ENCODE measurements around the gene MEGF11. TPM values are rescaled to one million over a fixed set of nuclear protein-coding genes. Genes with fewer than 3 reads are reported as not detected.
A peak's percentile ranks its signal among the peaks of the same experiment; 100 is the strongest.

The MEGF11 gene
- polyA plus RNA-seq, 2 of the 4 experiments (the other 2 are of a cell fraction), result 0.25 to 0.31 TPM

- TF ChIP-seq CHD2 (IDR thresholded peaks at IDR 0.05; ENCODE audit: low read length, partially characterized antibody) (no peak), CEBPB (IDR thresholded peaks at IDR 0.05) (no peak), MYC (IDR thresholded peaks at IDR 0.05; ENCODE audit: borderline replicate concordance, low read length) (no peak), HEYL (CRISPR knock-in tag; IDR thresholded peaks at IDR 0.05) (no peak), EP300 (IDR thresholded peaks at IDR 0.05) (no peak)
Observed at GRCh38 chr15:66078196-66078928, 175.2 kb downstream of the MEGF11 start (continued).

DNA sequence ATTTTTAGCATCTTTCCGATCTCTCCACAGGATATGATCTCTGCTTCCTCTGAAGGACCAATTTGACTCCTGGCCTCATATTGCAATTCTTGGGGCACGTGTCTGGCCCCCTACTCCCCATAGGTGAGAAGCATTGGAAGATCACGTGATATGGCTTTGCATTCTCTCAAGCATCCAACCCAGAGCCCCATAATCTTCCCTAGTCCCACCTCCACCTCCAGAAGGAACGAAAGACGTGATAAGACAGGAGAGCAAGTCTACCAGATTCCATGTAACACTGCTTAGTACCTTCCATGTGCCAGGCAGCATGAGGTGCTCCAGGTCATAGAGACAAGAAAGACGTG, 176.3 kb downstream of the MEGF11 start:
- no peaks in the 10 kb centered on the region for H3K9me3 ChIP-seq
- no peak overlapping the region for H3K27ac ChIP-seq
- 48% methylated on average over 6 of the region's 6 CpGs for WGBS (ENCODE audit: missing lambda C conversion rate)
- DNase-seq (ENCODE audit: low read depth in 1 of 2, low spot score in 1 of 2) (no peak), ATAC-seq (no peak), FAIRE-seq (no peak)
- peaks cover 12% of the 10 kb centered on the region for H3K4me1 ChIP-seq
- H3K4me3 ChIP-seq, result no peak overlapping the region
- H3K4me2 ChIP-seq, result no peak overlapping the region
- CTCF ChIA-PET, result no interaction called here
- POLR2A ChIA-PET, result no interaction called here
- TF ChIP-seq BHLHE40 (IDR thresholded peaks at IDR 0.05; ENCODE audit: low read depth, low read length), result no peak
- no peak for TF ChIP-seq REST (IDR thresholded peaks at IDR 0.05)
- no peak for TF ChIP-seq HOXB5 (CRISPR knock-in tag; IDR thresholded peaks at IDR 0.05)
- TF ChIP-seq, protein P1, sequence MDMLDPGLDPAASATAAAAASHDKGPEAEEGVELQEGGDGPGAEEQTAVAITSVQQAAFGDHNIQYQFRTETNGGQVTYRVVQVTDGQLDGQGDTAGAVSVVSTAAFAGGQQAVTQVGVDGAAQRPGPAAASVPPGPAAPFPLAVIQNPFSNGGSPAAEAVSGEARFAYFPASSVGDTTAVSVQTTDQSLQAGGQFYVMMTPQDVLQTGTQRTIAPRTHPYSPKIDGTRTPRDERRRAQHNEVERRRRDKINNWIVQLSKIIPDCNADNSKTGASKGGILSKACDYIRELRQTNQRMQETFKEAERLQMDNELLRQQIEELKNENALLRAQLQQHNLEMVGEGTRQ (IDR thresholded peaks at IDR 0.05), result peak; percentile 68

DNA sequence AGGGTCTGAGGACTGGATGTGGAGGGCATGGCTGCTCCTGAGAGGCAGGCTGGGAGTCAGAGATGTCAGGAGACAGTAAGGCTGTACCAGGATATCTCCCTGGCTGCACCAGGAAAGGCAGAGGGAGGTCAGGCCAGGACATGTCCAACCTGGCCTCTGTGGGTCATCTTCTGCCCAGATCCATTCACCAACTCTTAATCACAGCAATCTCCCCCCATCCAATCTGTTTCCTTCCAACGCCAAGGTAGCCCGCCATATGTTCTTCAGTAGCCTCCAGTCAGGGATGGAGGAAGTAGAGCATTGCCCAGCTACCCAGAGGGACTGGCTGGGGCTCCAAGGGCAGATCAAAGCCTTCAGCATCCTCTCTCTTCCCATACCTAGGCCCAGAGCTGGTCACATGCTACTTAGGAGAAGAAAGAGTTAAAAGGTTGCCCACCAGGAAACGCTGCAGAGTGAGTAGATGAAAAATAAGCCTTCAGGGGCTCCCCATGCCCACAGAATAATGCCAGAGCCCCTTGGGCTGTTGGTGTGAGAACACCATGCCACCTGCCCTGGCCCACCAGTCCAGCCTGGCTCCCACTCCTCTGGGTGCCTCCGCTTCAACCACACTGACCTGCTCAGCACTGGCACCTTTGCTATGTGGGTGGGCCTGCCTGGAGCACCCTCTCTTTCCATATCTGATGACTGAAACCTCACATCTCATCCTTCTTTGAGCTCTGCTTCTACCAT, 176.8 kb downstream of the MEGF11 start:
- Histone ChIP-seq H3K4me1 (peaks cover 12% of the 10 kb centered on the region), H3K27ac (no peak overlapping the region), H3K9me3 (no peaks in the 10 kb centered on the region), H3K4me3 (no peak overlapping the region), H3K4me2 (no peak overlapping the region)
- TF ChIP-seq EHF (CRISPR knock-in tag; IDR thresholded peaks at IDR 0.05), result no peak
- TF ChIP-seq, protein P2, sequence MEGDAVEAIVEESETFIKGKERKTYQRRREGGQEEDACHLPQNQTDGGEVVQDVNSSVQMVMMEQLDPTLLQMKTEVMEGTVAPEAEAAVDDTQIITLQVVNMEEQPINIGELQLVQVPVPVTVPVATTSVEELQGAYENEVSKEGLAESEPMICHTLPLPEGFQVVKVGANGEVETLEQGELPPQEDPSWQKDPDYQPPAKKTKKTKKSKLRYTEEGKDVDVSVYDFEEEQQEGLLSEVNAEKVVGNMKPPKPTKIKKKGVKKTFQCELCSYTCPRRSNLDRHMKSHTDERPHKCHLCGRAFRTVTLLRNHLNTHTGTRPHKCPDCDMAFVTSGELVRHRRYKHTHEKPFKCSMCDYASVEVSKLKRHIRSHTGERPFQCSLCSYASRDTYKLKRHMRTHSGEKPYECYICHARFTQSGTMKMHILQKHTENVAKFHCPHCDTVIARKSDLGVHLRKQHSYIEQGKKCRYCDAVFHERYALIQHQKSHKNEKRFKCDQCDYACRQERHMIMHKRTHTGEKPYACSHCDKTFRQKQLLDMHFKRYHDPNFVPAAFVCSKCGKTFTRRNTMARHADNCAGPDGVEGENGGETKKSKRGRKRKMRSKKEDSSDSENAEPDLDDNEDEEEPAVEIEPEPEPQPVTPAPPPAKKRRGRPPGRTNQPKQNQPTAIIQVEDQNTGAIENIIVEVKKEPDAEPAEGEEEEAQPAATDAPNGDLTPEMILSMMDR (IDR thresholded peaks at IDR 0.05), result no peak
- no peak for TF ChIP-seq PHF8 (IDR thresholded peaks at IDR 0.05; ENCODE audit: borderline replicate concordance, low read depth)
- no peak for TF ChIP-seq POLR2A (IDR thresholded peaks at IDR 0.05; ENCODE audit: low read length)
- TF ChIP-seq SMC3 (IDR thresholded peaks at IDR 0.05), result no peak
- no peak for TF ChIP-seq CHD4 (IDR thresholded peaks at IDR 0.05; ENCODE audit: borderline replicate concordance)
- no peak for TF ChIP-seq EHMT2 (IDR thresholded peaks at IDR 0.05; ENCODE audit: low read depth)
- no peak for TF ChIP-seq RFX5 (IDR thresholded peaks at IDR 0.05)
- no peak for TF ChIP-seq JUN (IDR thresholded peaks at IDR 0.05)
- TF ChIP-seq NFE2L2 (conservative IDR thresholded peaks at IDR 0.05; ENCODE audit: low read length), result no peak
- no peak for TF ChIP-seq MYC (IDR thresholded peaks at IDR 0.05; ENCODE audit: borderline replicate concordance, low read length)
- TF ChIP-seq FOXS1 (CRISPR knock-in tag; IDR thresholded peaks at IDR 0.05), result no peak
- TF ChIP-seq, protein P1 (IDR thresholded peaks at IDR 0.05), result no peak
- TF ChIP-seq RCOR1 (IDR thresholded peaks at IDR 0.05; ENCODE audit: low read depth, low read length), result no peak
- TF ChIP-seq, protein P3, sequence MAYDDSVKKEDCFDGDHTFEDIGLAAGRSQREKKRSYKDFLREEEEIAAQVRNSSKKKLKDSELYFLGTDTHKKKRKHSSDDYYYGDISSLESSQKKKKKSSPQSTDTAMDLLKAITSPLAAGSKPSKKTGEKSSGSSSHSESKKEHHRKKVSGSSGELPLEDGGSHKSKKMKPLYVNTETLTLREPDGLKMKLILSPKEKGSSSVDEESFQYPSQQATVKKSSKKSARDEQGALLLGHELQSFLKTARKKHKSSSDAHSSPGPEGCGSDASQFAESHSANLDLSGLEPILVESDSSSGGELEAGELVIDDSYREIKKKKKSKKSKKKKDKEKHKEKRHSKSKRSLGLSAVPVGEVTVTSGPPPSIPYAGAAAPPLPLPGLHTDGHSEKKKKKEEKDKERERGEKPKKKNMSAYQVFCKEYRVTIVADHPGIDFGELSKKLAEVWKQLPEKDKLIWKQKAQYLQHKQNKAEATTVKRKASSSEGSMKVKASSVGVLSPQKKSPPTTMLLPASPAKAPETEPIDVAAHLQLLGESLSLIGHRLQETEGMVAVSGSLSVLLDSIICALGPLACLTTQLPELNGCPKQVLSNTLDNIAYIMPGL (CRISPR knock-in tag; IDR thresholded peaks at IDR 0.05; ENCODE audit: borderline replicate concordance), result no peak
- TF ChIP-seq ZC3H11A (IDR thresholded peaks at IDR 0.05), result no peak
- 68% methylated on average over 4 of the region's 4 CpGs for WGBS (ENCODE audit: missing lambda C conversion rate)
- FAIRE-seq (no peak), ATAC-seq (no peak), DNase-seq (ENCODE audit: low read depth in 1 of 2, low spot score in 1 of 2) (no peak)
- POLR2A ChIA-PET, result no interaction called here
- CTCF ChIA-PET, result no interaction called here
